Pancreas (tissue), 10 donors: ENCODE results near the gene PDCD4. TPM values are rescaled to one million over a fixed set of nuclear protein-coding genes. Genes with fewer than 3 reads are reported as not detected.

Experiments used
- ATAC-seq, 4 donors: fragments of 200-7000 bp; cut with Tn5 transposase; one replicate each; pipeline versions ENCODE4 v1.8.0 to v1.9.1; 2020; ENCODE audit warnings: mild to moderate bottlenecking in 4 of 4, moderate library complexity in 4 of 4
- DNase-seq, 6 donors: peaks; one replicate each; pipeline ENCODE4 v3.0.0-alpha.2; 2020
- FAIRE-seq: peaks from 2 replicates; lab custom pipeline; 2012; peaks lifted over from hg19 to GRCh38; lab: Jason Lieb, UNC
- H3K27ac ChIP-seq, 4 donors: fragments of 200-600 bp; sonication (generic); 1 replicate in 3 of 4; 2 replicates in 1 of 4; pipeline versions ENCODE4 v1.5.0 to v1.8.0; 2020
- H3K27me3 ChIP-seq, 4 donors: fragments of 200-600 bp; one replicate each; pipeline ENCODE4 v1.8.0; 2021
- H3K36me3 ChIP-seq, 3 donors: fragments of 200-600 bp; sonication (generic) in 1 of 3; one replicate each; pipeline versions ENCODE4 v1.5.0 to v1.8.0; 2020 to 2021
- H3K4me1 ChIP-seq, 3 donors: fragments of 200-600 bp; one replicate each; pipeline ENCODE4 v1.8.0; 2021
- H3K4me3 ChIP-seq, 4 donors: fragments of 200-600 bp; sonication (generic) in 2 of 4; one replicate each; pipeline versions ENCODE4 v1.5.0 to v1.8.0; 2020 to 2021
- H3K9me3 ChIP-seq, 4 donors: fragments of 200-600 bp; one replicate each; pipeline ENCODE4 v1.8.0; 2021
- WGBS, 2 donors: extraction: QIAGEN DNeasy Blood & Tissue Kit; methylation state at CpG; one replicate each; pipeline ENCODE4 v1.1.7; 2013; 5-methylcytosine and 5-hydroxymethylcytosine counted together
- intact Hi-C, 3 donors: fragments of 100-400 bp; cut with DNase I; formaldehyde crosslinking; loops; one replicate each; pipeline versions ENCODE4 v1.11.1 to v1.14.2; 2022
- polyA plus RNA-seq, 2 donors: library from polyadenylated mRNA; stranded (reverse); fragments of 200-250 nt; gene quantifications; one replicate each; pipeline ENCODE4 v1.2.3, GENCODE V29; 2013
- total RNA-seq, 6 donors: library from RNA; stranded (reverse); fragmentation: NEBNext Ultra II Directional in 4 of 6; extraction: Animal tissue kit (Norgen Biotek cat#: 25700) in 4 of 6; gene quantifications; one replicate each; pipeline versions ENCODE4 v1.2.1 to v1.2.4, GENCODE V29; 2021 to 2023
- TF ChIP-seq, protein P1 (sequence below), 4 donors: fragments of 200-600 bp; sonication (generic) in 3 of 4; IDR thresholded peaks; one replicate each; pipeline versions ENCODE4 v1.5.0 to v1.8.0; 2021; ENCODE audit warnings: antibody characterized with exemption in 4 of 4
- donor health status: healthy with polysubstance abuse.
- donor health status: DM: no; HTN: no; CAD: no; lungs with moderate emphysema.
- donor health status: DM: no; HTN: no; CAD: no.
- donor health status: control.
- donor health status: control.
- donor health status: Bipolar disorder and iron deficiency.
- donor health status: DM: yes; HTN: yes; CAD: no.
- donor health status: DM: no; HTN: no; CAD: no.
- donor health status: DM: no; HTN: no; CAD: no.
- donor health status: DM: yes; HTN: yes; CAD: no.

PDCD4 gene
- total and polyA plus RNA-seq, 8 donors, result 283 to 679 (median 458) TPM

DNA sequence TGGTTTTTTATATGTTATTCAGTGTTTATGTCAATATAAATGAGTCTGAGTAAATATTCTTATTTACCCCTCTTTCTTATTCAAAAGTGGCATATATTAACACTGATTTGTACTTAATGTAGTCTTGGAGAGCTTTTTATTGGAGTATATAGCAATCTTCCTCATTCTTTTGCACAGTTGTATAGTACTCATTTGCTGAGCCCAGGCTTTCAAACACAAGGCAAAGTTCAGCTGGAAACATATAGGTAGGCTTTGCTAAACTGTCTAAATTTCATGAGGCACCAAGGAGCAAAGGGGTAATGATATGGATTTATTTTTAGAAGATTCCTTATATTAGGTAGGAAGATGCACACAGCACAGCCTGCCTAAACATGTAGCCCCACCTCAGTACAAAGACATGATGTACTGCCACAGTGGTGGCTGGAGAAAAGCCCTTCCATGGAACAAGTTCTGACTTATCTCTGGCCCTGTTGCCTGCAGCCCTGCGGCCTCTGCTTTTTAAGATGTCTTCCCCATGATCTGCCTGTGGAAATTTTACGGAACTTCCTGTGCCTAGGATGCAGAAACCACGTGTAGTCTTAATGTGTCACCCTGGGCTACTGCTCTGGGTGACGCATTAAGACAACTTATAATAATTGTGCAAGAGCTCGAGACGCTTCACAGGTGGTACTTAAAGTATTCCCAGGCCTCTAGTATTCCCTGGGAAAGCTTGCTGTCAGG, 9.6 kb upstream of the PDCD4 start:
- 55 to 62% methylated on average over 6 of the region's 6 CpGs for WGBS, 2 donors
- Histone ChIP-seq H3K27me3 (no peaks in the 10 kb centered on the region), H3K9me3 (no peaks in the 10 kb centered on the region), H3K4me3 (no peak overlapping the region), H3K4me1 (peaks cover 44 to 79% (median 63%) of the 10 kb centered on the region in 3 donors), H3K27ac (peak overlapping the region in 3 of 4 donors; percentile 18 to 90 (median 51)), H3K36me3 (no peaks in the 10 kb centered on the region)
- DNase-seq (peak in 2 of 6 donors; percentile 25 to 53), ATAC-seq (peak in 1 of 4 donors; percentile 3), FAIRE-seq (no peak)
- TF ChIP-seq, protein P1, sequence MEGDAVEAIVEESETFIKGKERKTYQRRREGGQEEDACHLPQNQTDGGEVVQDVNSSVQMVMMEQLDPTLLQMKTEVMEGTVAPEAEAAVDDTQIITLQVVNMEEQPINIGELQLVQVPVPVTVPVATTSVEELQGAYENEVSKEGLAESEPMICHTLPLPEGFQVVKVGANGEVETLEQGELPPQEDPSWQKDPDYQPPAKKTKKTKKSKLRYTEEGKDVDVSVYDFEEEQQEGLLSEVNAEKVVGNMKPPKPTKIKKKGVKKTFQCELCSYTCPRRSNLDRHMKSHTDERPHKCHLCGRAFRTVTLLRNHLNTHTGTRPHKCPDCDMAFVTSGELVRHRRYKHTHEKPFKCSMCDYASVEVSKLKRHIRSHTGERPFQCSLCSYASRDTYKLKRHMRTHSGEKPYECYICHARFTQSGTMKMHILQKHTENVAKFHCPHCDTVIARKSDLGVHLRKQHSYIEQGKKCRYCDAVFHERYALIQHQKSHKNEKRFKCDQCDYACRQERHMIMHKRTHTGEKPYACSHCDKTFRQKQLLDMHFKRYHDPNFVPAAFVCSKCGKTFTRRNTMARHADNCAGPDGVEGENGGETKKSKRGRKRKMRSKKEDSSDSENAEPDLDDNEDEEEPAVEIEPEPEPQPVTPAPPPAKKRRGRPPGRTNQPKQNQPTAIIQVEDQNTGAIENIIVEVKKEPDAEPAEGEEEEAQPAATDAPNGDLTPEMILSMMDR (IDR thresholded peaks at IDR 0.05), result no peak
- intact Hi-C loops, result loop anchor here in 1 of 3 donors (10.0 kb wide), 1 partner anchor 57 kb away; no protein-coding TSS in a partner anchor

DNA sequence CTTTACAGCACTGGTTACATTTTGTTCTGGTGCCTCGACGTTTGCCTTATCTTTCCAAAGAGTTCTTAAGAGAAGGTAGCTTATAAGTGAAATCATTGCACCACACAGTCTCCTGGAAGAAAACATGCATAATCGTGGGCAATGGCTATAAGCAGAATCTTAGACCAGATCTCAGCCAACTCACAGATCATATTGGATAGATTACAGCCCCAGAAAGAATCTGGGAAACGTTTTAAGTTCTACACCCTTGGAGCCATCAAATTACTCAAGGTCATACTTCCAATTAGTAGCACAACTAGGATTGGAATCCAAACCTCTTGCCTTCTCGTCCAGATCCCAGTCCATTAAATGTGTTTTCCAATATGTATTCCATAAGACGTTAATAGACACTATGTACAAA, 8.8 kb upstream of the PDCD4 start:
- H3K9me3 ChIP-seq, result no peaks in the 10 kb centered on the region
- H3K4me3 ChIP-seq, result no peak overlapping the region
- peaks cover 36 to 78% (median 60%) of the 10 kb centered on the region in 3 donors for H3K4me1 ChIP-seq
- no peak for FAIRE-seq
- intact Hi-C loops, result loop anchor here in 1 of 3 donors (10.0 kb wide), 1 partner anchor 58 kb away; no protein-coding TSS in a partner anchor
- no peak for ATAC-seq
- TF ChIP-seq, protein P1 (IDR thresholded peaks at IDR 0.05), result no peak
- H3K27ac ChIP-seq, result peak overlapping the region in 2 of 4 donors; percentile 3 to 51
- WGBS, 2 donors, result 58 to 60% methylated on average over 6 of the region's 6 CpGs
- H3K36me3 ChIP-seq, result no peaks in the 10 kb centered on the region
- no peak for DNase-seq
- no peaks in the 10 kb centered on the region for H3K27me3 ChIP-seq

- TF ChIP-seq, protein P1 (IDR thresholded peaks at IDR 0.05), result no peak
- intact Hi-C loops, result loop anchor here in 1 of 3 donors (10.0 kb wide), 1 partner anchor 59 kb away; no protein-coding TSS in a partner anchor
- H3K4me1 ChIP-seq, result peaks cover 33 to 78% (median 60%) of the 10 kb centered on the region in 3 donors
- ATAC-seq, result no peak
- no peaks in the 10 kb centered on the region for H3K27me3 ChIP-seq
- no peak overlapping the region for H3K27ac ChIP-seq
- H3K36me3 ChIP-seq, result no peaks in the 10 kb centered on the region
- no peaks in the 10 kb centered on the region for H3K9me3 ChIP-seq
- no peak for DNase-seq
- no peak overlapping the region for H3K4me3 ChIP-seq
- FAIRE-seq, result no peak
Measured at GRCh38 chr10:110863361-110863760, 8.4 kb upstream of the PDCD4 start.

DNA sequence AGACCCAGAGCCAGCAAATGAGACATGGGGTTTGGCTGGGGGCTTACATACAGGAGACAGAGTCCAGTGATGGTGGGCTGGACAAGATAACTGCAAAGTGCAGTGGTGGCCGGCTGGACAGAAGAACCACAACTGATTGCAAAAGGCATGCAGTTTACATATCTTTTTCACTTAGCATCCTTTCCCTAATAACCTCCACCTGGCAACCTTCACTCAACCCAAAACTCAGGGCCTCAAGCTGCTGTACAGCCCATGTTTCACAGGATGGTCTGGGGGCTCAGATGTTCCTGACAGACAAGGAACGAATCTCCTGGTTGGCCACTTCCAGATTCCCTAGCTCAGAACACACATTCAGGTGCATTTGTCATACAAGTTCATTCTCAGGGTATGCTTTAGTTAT, 7.8 kb upstream of the PDCD4 start:
- TF ChIP-seq, protein P1 (IDR thresholded peaks at IDR 0.05), result no peak
- FAIRE-seq (no peak), DNase-seq (no peak), ATAC-seq (no peak)
- no peak overlapping the region for H3K4me3 ChIP-seq
- no peaks in the 10 kb centered on the region for H3K27me3 ChIP-seq
- 96% methylated on average over 2 of the region's 2 CpGs for WGBS, 2 donors
- no peaks in the 10 kb centered on the region for H3K9me3 ChIP-seq
- peak overlapping the region in 2 of 4 donors; percentile 78 for H3K27ac ChIP-seq
- intact Hi-C loops, result loop anchor here in 1 of 3 donors (10.0 kb wide), 1 partner anchor 59 kb away; no protein-coding TSS in a partner anchor
- H3K36me3 ChIP-seq, result no peaks in the 10 kb centered on the region
- peaks cover 31 to 75% (median 61%) of the 10 kb centered on the region in 3 donors for H3K4me1 ChIP-seq
